Psoas muscle (tissue), 8 donors: ENCODE data around the gene HIPK3. TPM values are rescaled to one million over a fixed set of nuclear protein-coding genes. Genes with fewer than 3 reads are reported as not detected.

ENCODE experiments used
- ATAC-seq, 4 donors: fragments of 200-7000 bp; cut with Tn5 transposase; one replicate each; pipeline ENCODE4 v1.9.1; 2020; ENCODE audit warnings: moderate library complexity in 3 of 4, mild to moderate bottlenecking in 2 of 4
- DNase-seq, 2 donors: peaks; one replicate each; pipeline ENCODE4 v3.0.0-alpha.2; 2020
- H3K27ac ChIP-seq: fragments of 200-600 bp; one replicate; pipeline ENCODE4 v1.8.0; 2022
- H3K27me3 ChIP-seq, 3 donors: fragments of 200-600 bp in 1 of 3; one replicate each; pipeline versions ENCODE4 v1.6.1 to v1.8.0; 2013 to 2022; ENCODE audit warnings: low read length in 2 of 3, mild to moderate bottlenecking in 2 of 3, moderate library complexity in 1 of 3; ENCODE audit not compliant: insufficient read depth in 3 of 3
- H3K36me3 ChIP-seq, 2 donors: fragments of 200-600 bp in 1 of 2; one replicate each; pipeline versions ENCODE4 v1.6.1 to v1.8.0; 2013 to 2022; ENCODE audit warnings: low read depth in 1 of 2, mild to moderate bottlenecking in 1 of 2, moderate library complexity in 1 of 2; ENCODE audit not compliant: insufficient read depth in 1 of 2
- H3K4me1 ChIP-seq: fragments of 200-600 bp; one replicate; pipeline ENCODE4 v1.8.0; 2022
- H3K4me3 ChIP-seq: fragments of 200-600 bp; one replicate; pipeline ENCODE4 v1.8.0; 2022; ENCODE audit warnings: mild to moderate bottlenecking
- H3K9me3 ChIP-seq: fragments of 200-600 bp; one replicate; pipeline ENCODE4 v1.8.0; 2022
- WGBS, 3 donors: extraction: QIAGEN DNeasy Blood & Tissue Kit; methylation state at CpG; one replicate each; pipeline versions ENCODE4 v1.1.6 to v1.1.7; 2013; 5-methylcytosine and 5-hydroxymethylcytosine counted together
- intact Hi-C, 2 donors: fragments of 100-400 bp; cut with DNase I; formaldehyde crosslinking; loops; one replicate each; pipeline versions ENCODE4 v1.11.0 to v1.14.2; 2022
- polyA plus RNA-seq, 3 donors: library from polyadenylated mRNA; stranded (reverse); fragments of 200-250 nt; gene quantifications; one replicate each; pipeline ENCODE4 v1.2.3, GENCODE V29; 2013
- total RNA-seq, 4 donors: library from RNA; stranded (reverse); fragmentation: NEBNext Ultra II Directional in 2 of 4; extraction: Animal tissue kit (Norgen Biotek cat#: 25700) in 2 of 4; gene quantifications; one replicate each; pipeline versions ENCODE4 v1.2.1 to v1.2.4, GENCODE V29; 2021 to 2023
- TF ChIP-seq, protein P1 (sequence below): fragments of 200-600 bp; IDR thresholded peaks from one replicate; pipeline ENCODE4 v1.8.0; 2022; ENCODE audit warnings: antibody characterized with exemption
- donor health status: healthy with polysubstance abuse.
- donor health status: DM: no; HTN: no; CAD: no; lungs with moderate emphysema.
- donor health status: Bipolar disorder and iron deficiency.
- donor health status: healthy.
- donor health status: DM: yes; HTN: yes; CAD: no.
- donor health status: DM: no; HTN: no; CAD: no.
- donor health status: DM: no; HTN: no; CAD: no.
- donor health status: DM: yes; HTN: yes; CAD: no.

The HIPK3 gene
- total and polyA plus RNA-seq, 7 donors, result 7.8 to 155 (median 119) TPM

DNA sequence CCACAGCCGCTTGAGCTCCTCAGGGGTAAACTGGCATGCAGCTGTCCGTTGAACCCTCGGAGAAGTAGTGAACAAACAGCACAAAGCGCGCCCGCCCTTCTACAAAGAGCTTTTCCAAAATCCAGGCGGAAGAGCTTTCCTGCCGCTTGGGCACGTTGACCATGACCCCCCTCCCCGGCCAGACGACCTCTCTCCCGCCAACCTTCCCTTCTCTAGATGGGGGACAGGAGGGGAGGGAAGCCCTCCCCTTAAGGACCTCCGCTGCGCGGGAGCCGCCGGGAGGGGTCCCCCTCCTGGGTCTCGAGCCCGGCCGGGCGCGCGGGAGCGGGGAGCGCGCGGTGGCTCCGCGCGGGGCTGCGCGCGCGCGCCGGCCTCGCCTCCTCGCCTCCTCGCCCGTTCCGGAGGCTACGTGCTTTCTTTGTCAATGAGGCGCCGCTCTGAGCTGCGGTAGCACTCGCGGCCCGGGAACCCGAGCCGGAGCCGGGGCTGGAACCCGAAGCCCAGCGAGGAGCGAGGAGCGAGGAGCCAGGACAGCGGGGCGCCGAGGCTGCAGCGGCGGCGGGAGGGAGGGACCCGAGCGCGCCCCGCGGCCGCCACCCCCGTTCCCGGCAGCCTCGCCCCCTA is 118.6 kb downstream of the HIPK3 start, which contains the start of gene KIAA1549L:
TSS of gene KIAA1549L (plus strand) at position 421 of the 624 bp plus-strand sequence.
- Histone ChIP-seq H3K4me1 (no peaks in the 10 kb centered on the region), H3K4me3 (peak within 1 kb of the TSS; percentile 63), H3K27me3 (peaks cover 0 to 42% (median 6%) of the 10 kb centered on the region in 3 donors), H3K9me3 (no peaks in the 10 kb centered on the region), H3K36me3 (no peaks in the 10 kb centered on the region), H3K27ac (no peak within 1 kb of the TSS)
- TF ChIP-seq, protein P1, sequence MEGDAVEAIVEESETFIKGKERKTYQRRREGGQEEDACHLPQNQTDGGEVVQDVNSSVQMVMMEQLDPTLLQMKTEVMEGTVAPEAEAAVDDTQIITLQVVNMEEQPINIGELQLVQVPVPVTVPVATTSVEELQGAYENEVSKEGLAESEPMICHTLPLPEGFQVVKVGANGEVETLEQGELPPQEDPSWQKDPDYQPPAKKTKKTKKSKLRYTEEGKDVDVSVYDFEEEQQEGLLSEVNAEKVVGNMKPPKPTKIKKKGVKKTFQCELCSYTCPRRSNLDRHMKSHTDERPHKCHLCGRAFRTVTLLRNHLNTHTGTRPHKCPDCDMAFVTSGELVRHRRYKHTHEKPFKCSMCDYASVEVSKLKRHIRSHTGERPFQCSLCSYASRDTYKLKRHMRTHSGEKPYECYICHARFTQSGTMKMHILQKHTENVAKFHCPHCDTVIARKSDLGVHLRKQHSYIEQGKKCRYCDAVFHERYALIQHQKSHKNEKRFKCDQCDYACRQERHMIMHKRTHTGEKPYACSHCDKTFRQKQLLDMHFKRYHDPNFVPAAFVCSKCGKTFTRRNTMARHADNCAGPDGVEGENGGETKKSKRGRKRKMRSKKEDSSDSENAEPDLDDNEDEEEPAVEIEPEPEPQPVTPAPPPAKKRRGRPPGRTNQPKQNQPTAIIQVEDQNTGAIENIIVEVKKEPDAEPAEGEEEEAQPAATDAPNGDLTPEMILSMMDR, result no peak
- ATAC-seq (no peak), DNase-seq (no peak)
- intact Hi-C loops, result loop anchor here (5.0 to 10.0 kb wide), 2 partner anchors 159 to 307 kb away; no protein-coding TSS in a partner anchor
- WGBS, 3 donors, result 2 to 6% (median 2%) methylated on average over 22 to 70 of the region's 70 CpGs

DNA sequence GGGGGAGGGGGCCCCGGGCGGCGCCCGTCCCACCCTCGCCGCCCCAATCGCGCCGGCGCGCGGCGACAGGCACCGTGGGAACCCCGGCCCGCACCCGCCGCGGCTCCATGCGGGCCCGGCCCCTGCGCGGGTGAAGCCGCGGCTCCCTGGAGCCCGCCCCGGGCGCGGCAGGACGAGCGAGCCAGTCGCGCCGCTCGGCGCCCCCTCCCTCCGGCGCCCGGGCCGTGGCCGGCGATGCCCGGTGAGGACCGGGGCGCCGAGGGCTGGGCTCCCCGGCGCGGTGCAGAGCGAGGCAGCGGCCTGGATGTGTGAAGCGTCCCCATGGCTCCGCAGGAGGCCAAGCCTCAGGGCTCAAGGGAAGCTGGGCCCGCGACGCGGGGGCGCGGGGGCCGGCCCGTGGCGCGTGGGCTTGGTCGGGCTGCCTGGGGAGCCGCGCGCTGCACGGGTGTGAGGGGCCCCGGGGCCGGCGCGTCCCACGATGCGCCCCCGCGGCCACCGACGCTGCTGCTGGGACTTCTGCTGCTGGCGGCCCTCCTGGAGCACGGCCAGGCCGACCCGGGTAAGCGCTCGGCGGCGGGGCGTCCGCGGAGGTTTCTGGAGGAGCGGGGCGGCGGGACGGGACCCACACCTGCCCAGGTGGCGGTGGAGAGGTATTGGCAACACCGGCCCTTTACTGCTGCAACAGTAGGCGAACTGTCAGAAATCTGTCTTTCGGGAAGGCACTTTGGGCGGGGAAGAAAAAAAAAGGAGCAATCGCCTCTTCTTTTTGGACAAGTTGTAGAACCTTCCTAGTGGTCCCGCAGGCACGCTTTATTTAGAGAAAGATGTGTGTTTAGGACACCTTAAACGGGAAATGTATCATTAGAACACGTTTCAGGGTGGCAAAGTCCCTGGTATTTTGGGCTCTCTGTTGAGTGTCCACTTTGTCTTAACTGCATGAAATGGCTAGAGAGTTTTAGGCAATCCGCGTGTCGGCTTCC is 119.4 kb downstream of the HIPK3 start:
- Histone ChIP-seq H3K4me3 (peak overlapping the region; percentile 63), H3K36me3 (no peaks in the 10 kb centered on the region), H3K9me3 (no peaks in the 10 kb centered on the region), H3K4me1 (no peaks in the 10 kb centered on the region), H3K27ac (no peak overlapping the region), H3K27me3 (peaks cover 0 to 47% (median 6%) of the 10 kb centered on the region in 3 donors)
- DNase-seq (no peak), ATAC-seq (peak in 1 of 4 donors; percentile 21)
- 4 to 9% (median 6%) methylated on average over 70 to 106 of the region's 106 CpGs for WGBS, 3 donors
- TF ChIP-seq, protein P1, result no peak
- intact Hi-C loops, result loop anchor here (5.0 to 10.0 kb wide), 2 partner anchors 158 to 306 kb away; no protein-coding TSS in a partner anchor

DNA sequence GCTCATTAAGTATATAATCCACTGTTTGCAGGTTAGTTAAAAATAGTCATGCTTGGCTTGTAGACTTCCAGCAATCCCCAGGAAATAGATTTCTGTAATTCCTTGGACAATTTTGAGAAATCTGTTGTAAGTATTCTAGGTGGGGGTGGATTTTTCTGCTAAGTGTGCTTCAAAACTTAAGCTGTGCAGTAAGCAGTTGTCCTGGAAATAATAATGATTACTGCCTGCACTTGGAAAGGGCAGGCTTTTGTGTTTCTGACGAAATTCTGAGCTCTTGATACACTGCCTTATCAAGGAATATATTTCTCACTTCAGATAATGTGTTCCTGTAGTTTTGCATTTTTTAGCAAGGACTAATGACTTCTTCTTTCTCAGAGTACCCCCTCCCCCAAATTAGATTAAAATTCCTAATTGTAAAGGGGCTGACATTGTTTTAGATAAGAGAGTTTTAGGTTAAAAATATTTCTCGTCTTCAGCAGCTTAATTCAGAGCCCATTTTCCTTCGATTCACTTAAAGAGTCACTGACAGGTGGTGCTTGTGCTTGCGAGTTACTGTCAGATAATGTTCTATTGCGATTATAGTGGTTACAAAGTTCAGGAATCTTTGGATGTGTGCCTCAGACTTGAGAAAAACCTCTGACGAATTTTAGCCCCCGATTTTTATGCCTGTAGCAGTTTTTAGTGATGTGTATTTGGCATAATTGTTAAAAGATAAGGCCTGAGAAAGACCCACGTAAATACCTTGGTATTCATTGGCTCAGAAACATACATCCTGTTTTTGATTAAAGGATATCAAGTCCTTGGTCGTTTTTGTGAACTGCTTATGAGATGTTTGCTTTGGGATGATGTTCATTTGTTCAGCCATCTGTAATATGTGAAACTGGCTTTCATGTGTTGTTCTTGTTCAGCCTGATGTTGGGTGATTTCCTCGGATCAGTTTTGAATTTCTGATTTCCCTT is 120.5 kb downstream of the HIPK3 start:
- no peak overlapping the region for H3K27ac ChIP-seq
- peak overlapping the region; percentile 63 for H3K4me3 ChIP-seq
- TF ChIP-seq, protein P1, result no peak
- ATAC-seq (no peak), DNase-seq (no peak)
- intact Hi-C loops, result loop anchor here (5.0 to 10.0 kb wide), 2 partner anchors 157 to 305 kb away; no protein-coding TSS in a partner anchor
- H3K9me3 ChIP-seq, result no peaks in the 10 kb centered on the region
- H3K27me3 ChIP-seq, result peaks cover 0 to 55% (median 6%) of the 10 kb centered on the region in 3 donors
- H3K36me3 ChIP-seq, result no peaks in the 10 kb centered on the region
- WGBS, 3 donors, result 68 to 71% (median 70%) methylated on average over 10 of the region's 10 CpGs
- H3K4me1 ChIP-seq, result no peaks in the 10 kb centered on the region

DNA sequence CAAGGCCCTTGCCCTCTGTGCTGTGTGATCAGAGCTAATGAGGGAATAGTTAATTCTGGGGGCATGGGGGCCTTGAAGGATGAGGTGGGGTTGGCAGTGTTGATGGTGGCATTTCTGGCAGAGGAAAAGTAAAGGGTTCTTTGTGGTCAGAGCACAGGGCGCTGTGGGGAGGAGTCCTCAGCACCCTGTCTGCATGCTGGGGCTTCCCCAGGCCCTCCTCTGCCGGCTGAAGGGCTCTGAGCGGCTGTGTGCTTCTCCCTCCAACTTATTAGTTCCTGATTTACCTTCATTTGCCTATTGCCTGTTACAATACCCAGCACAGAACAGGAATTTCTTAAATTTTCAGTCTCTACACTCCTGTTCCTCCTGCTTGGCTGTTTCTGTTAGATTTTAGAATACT is 122.8 kb downstream of the HIPK3 start:
- Histone ChIP-seq H3K9me3 (no peaks in the 10 kb centered on the region), H3K36me3 (no peaks in the 10 kb centered on the region), H3K4me3 (no peak overlapping the region), H3K27ac (no peak overlapping the region), H3K4me1 (no peaks in the 10 kb centered on the region), H3K27me3 (peaks cover 0 to 47% (median 4%) of the 10 kb centered on the region in 3 donors)
- WGBS, 3 donors, result 81 to 89% (median 82%) methylated on average over 3 of the region's 3 CpGs
- no peak for ATAC-seq
- intact Hi-C loops, result loop anchor here (5.0 to 10.0 kb wide), 2 partner anchors 155 to 302 kb away; no protein-coding TSS in a partner anchor
- TF ChIP-seq, protein P1, result no peak
- no peak for DNase-seq
